Lung microvascular endothelial cell (primary cell): ENCODE data around the gene MTG2. TPM values are rescaled to one million over a fixed set of nuclear protein-coding genes. Genes with fewer than 3 reads are reported as not detected.

Source experiments
- DNase-seq, 2 donors: peaks; one replicate each; pipeline versions ENCODE4 v3.0.0 to v3.0.0-alpha.2; 2010; ENCODE audit warnings: low read depth in 2 of 2
- total RNA-seq: library from RNA; depleted of rRNA; stranded (reverse); fragments of >200 nt; gene quantifications from 2 replicates; pipeline ENCODE4 v1.2.1, GENCODE V29; 2014

Gene MTG2
- total RNA-seq, 1 donor from 2014 or later: 10.9 TPM

DNA sequence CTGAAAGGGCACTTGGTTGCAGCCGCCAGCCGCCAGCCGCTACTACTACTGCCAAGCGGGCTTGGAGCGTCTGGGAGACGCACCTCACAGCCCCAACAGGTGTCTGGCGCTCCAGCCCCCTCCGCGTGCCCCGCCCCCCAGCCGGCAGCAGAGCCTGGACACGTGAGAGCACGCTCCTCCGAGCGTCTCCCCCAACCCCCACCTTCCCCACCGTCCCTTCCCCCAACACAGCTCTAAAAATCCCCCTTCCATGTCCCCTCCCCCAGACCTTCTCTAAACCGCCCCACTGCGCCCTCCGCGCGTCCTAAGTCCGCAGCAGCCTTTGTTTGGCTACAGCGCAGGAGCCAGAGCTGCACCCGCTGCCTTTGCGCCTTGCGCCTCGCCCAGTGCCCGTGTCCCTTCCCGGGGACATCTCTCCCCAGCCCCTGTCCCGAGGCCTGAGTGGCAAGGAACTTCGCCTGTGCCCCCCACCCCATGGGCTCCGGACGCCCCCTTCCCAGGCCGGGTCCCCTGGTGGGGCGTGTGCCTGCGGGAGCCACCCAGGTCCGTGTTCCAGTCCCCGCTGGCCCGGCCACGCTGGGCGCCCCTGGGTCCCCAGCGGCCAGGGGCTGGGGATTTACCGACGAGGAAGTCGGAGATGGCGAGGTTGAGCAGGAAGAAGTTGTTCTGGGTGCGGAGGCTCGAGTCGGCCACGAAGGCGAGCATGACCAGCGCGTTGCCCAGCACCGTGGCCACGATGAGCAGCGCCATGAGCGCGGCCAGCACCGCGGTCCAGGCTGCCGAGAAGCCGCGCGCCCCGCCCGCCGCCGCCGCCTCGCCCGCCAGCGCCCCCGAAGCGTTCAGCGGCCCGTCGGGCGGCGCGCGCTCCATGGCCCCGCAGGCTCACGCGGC lies 36.5 kb downstream of the MTG2 start:
- peak in 1 of 2 donors; percentile 29 for DNase-seq

DNA sequence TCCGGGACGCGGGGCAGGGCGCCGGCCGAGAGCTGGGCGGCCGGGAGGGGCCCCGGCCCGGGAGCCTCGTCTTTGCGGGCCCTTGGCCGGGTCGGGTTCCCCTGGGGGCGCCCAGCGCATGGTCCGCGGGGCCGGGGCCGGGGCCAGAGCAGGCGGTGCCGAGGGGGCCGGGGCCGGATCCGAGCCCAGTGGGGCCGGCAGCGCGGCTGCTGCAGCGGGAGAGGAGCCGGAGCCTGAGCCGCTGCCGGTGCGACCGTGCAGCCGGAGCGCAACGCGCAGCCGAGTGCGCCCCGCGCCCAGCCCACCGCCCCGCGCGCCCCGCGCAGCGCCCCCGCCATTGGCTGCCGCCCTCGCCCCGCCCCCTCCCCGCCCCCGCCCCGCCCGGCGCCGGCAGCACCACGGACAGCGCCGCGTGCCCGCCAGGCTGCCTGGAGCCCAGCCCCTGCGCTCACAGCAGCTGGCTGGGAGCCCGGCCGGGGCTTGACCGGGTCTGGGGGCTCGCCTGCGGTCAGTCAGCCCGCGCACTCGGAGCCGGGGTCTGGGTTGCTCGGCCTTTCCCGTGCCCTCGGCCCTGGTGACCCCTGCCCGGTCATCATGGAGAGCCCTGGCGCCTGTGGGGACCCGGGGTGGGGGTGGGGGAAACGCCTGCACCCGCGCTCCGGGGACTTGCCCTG lies 37.3 kb downstream of the MTG2 start, which contains the start of gene HRH3:
Gene HRH3 (minus strand): TSS at position 287 of the 674 bp plus-strand sequence. CDS start 308 bp downstream, outside the sequence.
- DNase-seq: peak; percentile 39 to 62

DNA sequence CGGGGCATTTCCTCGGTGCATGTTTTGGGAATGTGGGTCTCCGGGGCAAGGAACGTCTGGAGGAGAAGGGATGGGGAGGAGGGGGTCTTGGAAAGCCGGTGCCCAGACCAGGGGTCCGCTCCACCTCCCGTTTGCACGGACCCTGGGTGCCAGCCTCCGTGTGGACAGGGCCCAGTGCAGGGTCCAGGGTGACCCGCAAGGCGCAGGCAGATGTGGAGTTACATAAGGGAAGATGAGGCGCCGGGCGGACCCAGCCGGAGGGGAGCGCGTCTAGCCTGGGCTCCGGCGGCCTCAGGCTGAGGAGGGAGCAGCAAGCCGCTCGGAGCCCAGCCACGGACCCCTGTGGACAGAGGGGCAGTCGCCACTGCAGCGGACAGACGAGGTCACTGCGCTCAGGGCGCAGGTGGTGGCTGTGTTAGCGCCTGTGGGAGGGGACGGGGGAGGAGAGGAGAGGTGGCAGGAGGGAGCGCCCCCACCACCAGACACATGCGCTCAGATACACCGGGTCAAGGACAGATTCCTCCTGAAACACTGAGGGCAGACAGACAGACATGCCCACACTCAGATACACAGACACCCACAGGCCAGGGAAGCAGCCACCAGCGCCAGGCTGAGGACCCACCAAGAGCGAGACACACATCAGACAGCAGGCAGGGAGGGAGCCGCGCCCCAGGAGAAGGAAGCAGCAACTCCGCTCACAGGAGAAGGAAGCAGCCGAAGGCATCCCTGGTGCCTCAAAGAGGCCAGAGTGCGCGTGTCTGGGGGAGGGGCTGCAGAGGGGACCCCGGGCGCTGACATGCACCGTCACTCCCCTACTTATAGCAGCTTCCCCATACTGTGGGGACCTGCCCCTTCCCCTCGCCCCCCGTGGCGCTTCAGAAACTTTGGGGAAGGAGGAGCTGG lies 38.1 kb downstream of the MTG2 start:
- DNase-seq: no peak

DNA sequence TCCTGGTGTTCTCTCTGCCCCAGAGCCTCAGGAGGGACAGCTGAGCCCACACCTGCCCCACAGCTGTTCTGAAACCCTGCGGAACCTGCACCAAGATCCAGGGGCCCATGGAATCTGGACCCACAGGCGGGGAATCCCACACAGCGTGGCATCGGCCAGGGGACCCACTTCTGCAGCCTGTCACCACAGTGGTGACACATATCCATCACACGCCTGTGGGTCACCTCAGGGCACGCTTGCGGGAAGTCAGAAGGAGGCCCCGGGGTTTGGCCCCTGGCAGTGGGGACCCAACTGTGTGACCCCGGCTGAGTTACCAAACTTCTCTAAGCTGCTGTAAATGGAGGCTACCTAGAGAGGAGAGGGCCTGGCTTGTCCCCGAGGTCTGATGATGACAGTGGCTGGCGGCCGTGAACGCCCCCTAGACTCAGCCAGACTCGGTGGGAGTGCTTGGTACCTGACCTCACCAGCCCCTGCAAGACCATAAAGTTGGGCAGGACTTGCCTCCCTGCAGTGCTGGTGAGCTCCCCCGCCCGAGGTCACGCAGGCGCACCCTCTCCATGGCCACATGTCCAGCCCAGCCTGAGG lies 39.5 kb downstream of the MTG2 start:
- DNase-seq: no peak

- DNase-seq: no peak
These were observed 40.1 kb downstream of the MTG2 start for GRCh38 chr20:62222972-62223371.

- DNase-seq: no peak
These were observed 40.7 kb downstream of the MTG2 start for GRCh38 chr20:62223571-62223970.

DNA sequence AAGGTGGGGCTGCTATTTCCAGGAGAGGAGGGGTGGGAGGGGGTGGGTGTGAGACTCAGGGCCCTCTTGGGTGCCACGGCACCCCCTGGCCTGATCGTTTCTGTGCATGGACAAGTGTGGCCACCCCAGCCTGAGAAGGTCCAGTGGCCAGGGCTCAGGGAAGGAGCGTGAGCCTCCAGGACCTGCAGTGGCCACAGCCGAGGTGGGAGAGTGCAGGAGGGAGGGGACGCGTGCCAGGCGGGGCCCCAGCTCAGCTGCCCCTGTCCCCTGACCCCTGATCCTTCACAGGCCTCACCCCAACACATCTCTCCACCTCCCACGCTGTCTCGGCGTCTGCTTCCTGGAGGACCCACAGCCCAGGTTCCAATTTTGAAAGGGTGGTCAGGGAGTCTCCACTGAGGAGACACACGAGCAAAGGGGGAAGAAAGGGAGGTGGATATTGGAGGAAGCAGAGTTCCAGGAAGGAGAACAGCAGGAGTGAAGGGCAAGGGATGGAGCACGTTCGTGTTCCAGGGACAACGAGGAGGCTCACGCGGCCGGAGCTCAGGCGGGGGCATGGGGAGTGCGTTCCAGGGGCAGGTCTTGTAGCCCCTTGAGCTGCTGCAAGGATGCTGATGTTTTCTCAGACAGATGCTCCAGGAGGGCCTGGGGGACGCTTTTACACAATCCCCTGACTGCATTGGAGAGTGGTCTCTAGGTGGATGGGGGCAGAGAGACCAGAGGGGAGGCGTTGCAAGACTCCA lies 41.5 kb downstream of the MTG2 start:
- DNase-seq: no peak

GRCh38 chr20:62225026-62225425 lies 42.2 kb downstream of the MTG2 start:
- no peak for DNase-seq

DNA sequence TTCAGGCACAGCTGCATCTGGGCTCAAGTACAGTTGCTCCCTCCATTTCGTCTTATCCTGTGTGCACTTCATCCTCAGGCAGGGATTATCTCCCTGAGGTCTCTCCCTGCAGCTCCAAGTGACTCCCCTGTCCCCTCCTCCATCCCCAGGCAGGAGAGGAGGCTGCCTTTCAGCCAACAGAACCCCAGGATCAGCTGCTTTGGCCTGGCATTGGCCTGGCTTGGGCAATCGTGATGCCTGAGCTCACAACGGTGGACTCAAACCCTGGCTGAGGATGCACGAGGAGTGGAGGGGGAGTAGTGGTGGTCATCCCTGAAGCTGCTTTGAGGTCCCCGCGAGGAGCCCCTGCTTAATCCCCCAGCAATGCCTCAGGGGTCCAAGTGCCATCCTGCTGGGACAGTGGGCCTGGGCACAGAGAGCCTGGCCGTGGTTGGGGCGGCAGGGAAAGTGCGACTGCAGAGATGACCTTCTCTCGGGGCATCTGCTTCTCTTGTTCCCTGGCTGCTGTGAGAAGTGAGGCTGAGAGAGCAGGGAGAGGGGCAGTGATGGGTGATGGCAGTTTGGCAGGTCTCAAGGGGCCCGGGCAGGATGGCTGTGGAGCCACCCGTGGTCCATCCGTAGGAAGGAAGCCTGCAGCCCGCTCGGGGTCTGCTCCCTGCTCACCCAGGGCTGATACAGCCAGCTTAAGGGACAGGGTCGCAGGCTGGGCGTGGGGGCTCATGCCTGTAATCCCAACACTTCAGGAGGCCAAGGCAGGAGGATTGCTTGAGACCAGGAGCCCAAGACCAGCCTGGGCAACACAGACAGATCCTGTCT lies 43.2 kb downstream of the MTG2 start:
- DNase-seq: no peak

GRCh38 chr20:62226707-62227590 lies 44.1 kb downstream of the MTG2 start:
- DNase-seq: no peak

DNA sequence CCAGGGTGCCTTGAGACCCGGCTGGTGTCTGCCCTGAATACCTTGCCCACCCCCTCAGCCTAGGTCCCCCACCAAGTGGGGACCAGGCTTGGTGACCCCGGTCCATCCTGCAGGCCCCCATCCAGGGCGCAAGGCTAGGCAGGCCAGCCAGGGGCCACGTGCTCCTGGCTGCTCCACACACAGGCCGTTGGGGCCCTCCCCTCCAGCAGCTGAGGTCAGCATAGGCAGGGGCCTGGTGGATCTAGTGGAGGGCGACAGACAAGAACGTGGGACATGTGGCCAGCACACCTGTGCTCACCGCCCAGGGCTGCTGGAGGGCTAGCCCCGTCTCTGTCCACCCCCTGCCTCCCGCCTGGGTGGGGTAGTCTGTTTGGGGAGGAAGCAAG lies 44.8 kb downstream of the MTG2 start:
- no peak for DNase-seq

DNA sequence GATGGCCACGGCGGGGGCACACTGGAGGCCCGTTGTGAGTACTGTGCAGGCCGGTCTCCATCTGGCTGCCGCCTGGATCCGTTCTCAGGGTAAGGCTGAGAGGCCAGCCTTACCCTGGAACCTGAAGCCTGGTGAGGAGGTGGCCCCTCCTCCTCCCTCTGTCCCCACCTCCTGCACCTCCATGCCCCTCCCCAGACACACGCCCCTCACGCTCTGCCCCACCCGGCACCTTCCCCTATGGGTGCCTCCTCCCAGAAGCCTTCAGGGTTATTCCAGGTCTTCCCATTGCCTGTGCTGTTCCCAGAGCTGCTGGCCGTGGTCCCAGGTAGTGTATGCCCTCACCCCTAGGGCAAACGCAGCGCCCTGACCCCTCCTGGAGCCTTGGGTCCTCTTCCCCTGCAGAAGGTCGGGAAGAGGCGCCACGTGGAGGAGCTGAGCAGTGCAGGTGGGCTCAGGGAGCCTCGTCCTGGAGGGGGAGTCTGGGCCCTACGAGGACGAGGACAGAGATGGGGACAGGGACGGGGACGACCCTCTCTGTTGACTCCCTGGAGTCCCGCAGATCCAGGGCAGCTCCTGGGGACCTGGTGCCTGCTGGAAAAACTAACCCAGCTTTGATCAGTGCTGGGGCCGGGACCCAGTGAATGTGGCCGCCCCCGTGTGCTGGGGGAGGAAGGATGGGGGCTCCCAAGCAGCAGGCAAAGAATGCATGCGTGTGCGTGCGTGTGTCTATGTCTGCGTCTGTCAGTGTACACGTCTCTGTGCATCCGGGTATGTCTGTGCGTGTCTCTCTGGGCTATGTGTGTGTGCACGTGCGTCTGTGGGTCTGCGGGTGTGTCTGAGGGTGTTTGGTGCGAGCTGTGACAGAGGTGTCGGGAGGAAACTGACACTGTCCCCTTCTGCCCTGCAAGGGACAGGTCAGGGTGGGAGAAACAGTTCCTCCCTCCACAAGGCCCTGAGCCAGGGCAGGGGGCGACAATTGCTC lies 45.4 kb downstream of the MTG2 start:
- no peak for DNase-seq

DNA sequence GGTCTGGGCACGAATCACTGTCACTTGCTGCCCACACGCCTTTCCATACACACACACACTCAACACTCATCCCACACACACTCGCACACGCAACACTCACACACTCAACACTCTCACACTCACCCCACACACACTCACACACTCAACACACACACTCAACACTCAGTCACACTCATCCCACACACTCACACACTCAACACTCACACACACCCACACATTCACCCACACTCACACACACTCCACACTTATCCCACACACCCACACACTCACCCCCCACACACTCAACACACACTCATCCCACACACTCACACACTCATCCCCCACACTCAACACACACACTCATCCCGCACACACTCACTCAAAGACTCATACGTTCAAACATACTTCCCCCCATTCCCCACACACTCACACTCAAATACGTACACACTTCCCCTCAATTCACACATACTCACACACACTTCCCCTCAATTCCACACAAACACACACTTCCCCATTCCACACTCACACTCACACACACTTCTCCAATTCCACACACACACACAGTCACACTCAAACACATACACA lies 46.2 kb downstream of the MTG2 start:
- no peak for DNase-seq

- DNase-seq: no peak
These were observed 46.8 kb downstream of the MTG2 start for GRCh38 chr20:62229667-62230066.

DNA sequence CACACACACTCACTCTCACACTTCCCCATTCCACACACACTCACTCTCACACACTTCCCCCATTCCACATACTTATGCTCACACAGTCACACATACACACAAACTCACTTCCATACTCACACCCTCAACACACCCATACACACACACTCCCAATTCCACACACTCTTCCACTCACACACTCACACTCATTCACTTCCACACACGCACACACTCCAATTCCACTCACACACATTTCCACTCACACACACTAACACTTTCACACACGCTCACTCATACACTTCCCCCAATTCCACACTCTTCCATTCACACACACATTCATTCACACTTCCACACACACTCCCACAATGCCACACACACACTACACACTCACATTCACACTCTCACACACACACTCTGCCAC lies 47.4 kb downstream of the MTG2 start:
- no peak for DNase-seq

GRCh38 chr20:62230696-62231095 lies 47.9 kb downstream of the MTG2 start:
- no peak for DNase-seq

GRCh38 chr20:62231292-62231691 lies 48.5 kb downstream of the MTG2 start:
- DNase-seq: no peak
